ENCODE measurements around the gene PCYT1A. TPM values are rescaled to one million over a fixed set of nuclear protein-coding genes. Genes with fewer than 3 reads are reported as not detected.
"Not testable (repeated sequence)": the region's sequence is repeated elsewhere in the genome, so short reads cannot be mapped to it uniquely, and the experiment has no call there.

The PCYT1A gene
- polyA plus RNA-seq, 3 donors = 24.3 to 99.6 (median 31.6) TPM

- Histone ChIP-seq H3K4me2 (replicated peaks; ENCODE audit: extremely low read depth, low read length, poor library complexity, severe bottlenecking) (peak overlapping the region; percentile 72), H3K27me3 (ENCODE audit: control insufficient read depth in 2 of 2, insufficient read depth in 2 of 2, low read length in 2 of 2) (no peaks in the 10 kb centered on the region), H3K4me1 (ENCODE audit: control insufficient read depth in 1 of 2, insufficient read depth in 2 of 2, low read length in 2 of 2) (peaks cover 31 to 43% of the 10 kb centered on the region in 2 donors), H2AFZ (ENCODE audit: insufficient read depth, low read depth, low read length, poor library complexity, severe bottlenecking) (peak overlapping the region; percentile 56), H3K4me3 (replicated peaks in 1 of 3; ENCODE audit: low read depth in 2 of 3, low read length in 3 of 3) (peak overlapping the region in 2 of 3 experiments; percentile 20 to 75), H3K79me2 (ENCODE audit: insufficient read depth, low read length) (no peaks in the 10 kb centered on the region), H3K9me3 (replicated peaks in 1 of 2; ENCODE audit: control insufficient read depth in 1 of 2, insufficient read depth in 1 of 2, low read length in 2 of 2) (no peaks in the 10 kb centered on the region), H3K36me3 (replicated peaks in 1 of 2; ENCODE audit: control insufficient read depth in 1 of 2, insufficient read depth in 2 of 2, low read length in 2 of 2) (no peaks in the 10 kb centered on the region), H4K20me1 (ENCODE audit: insufficient read depth, low read length) (no peaks in the 10 kb centered on the region), H3K27ac (ENCODE audit: low read depth in 1 of 2, low read length in 2 of 2) (no peak overlapping the region), H3K9ac (ENCODE audit: insufficient read depth, low read length, poor library complexity, severe bottlenecking) (no peak overlapping the region)
- H3K4me3 Mint-ChIP-seq = peak overlapping the region; percentile 62 to 88
- H3K36me3 Mint-ChIP-seq = peaks cover 0 to 6% of the 10 kb centered on the region in 2 donors
- peaks cover 0 to 5% (median 0%) of the 10 kb centered on the region in 7 donors for H3K9me3 Mint-ChIP-seq
- H3K27ac Mint-ChIP-seq = peak overlapping the region in 3 of 7 donors; percentile 56 to 87 (median 75)
- H3K4me1 Mint-ChIP-seq = peaks cover 54% of the 10 kb centered on the region
- DNase-seq = no peak
- intact Hi-C loops (cut with micrococcal nuclease) = loop anchor here in 1 of 2 donors (10.0 kb wide), 1 partner anchor 302 kb away; the partner anchor contains the start of gene TNK2
- whole genome bisulfite sequencing (ENCODE audit: insufficient coverage) = 30% methylated on average over 24 of the region's 70 CpGs
- peaks cover 7 to 16% (median 15%) of the 10 kb centered on the region in 3 donors for H3K27me3 Mint-ChIP-seq (ENCODE audit: low read depth in 3 of 3)
- TF ChIP-seq CTCF (IDR thresholded peaks at IDR 0.05) = no peak
Measured at GRCh38 chr3:196207159-196207832, 80.2 kb downstream of the PCYT1A start.

GRCh38 chr3:196205442-196206205 lies 81.9 kb downstream of the PCYT1A start:
- H4K20me1 ChIP-seq (ENCODE audit: insufficient read depth, low read length); H3K36me3 ChIP-seq (replicated peaks in 1 of 2; ENCODE audit: control insufficient read depth in 1 of 2, insufficient read depth in 2 of 2, low read length in 2 of 2); H3K9me3 ChIP-seq (replicated peaks in 1 of 2; ENCODE audit: control insufficient read depth in 1 of 2, insufficient read depth in 1 of 2, low read length in 2 of 2); H3K27ac ChIP-seq (ENCODE audit: low read depth in 1 of 2, low read length in 2 of 2); H3K4me3 ChIP-seq (replicated peaks in 1 of 3; ENCODE audit: low read depth in 2 of 3, low read length in 3 of 3); H3K9me3 Mint-ChIP-seq; H3K4me2 ChIP-seq (replicated peaks; ENCODE audit: extremely low read depth, low read length, poor library complexity, severe bottlenecking); H3K27me3 ChIP-seq (ENCODE audit: control insufficient read depth in 2 of 2, insufficient read depth in 2 of 2, low read length in 2 of 2); H3K79me2 ChIP-seq (ENCODE audit: insufficient read depth, low read length); H3K4me3 Mint-ChIP-seq; H3K9ac ChIP-seq (ENCODE audit: insufficient read depth, low read length, poor library complexity, severe bottlenecking); DNase-seq; H3K36me3 Mint-ChIP-seq; H2AFZ ChIP-seq (ENCODE audit: insufficient read depth, low read depth, low read length, poor library complexity, severe bottlenecking): not testable (repeated sequence)
- intact Hi-C loops (cut with micrococcal nuclease) = loop anchor here in 1 of 2 donors (10.0 kb wide), 1 partner anchor 301 kb away; the partner anchor contains the start of gene TNK2
- WGBS (ENCODE audit: insufficient coverage) = 70% methylated on average over 6 of the region's 9 CpGs
- Mint-ChIP-seq H3K27me3 (ENCODE audit: low read depth in 3 of 3) (peaks cover 7 to 16% (median 12%) of the 10 kb centered on the region in 3 donors), H3K4me1 (peaks cover 58% of the 10 kb centered on the region), H3K27ac (peak overlapping the region in 2 of 7 donors; percentile 23 to 65)
- H3K4me1 ChIP-seq (ENCODE audit: control insufficient read depth in 1 of 2, insufficient read depth in 2 of 2, low read length in 2 of 2) = peaks cover 35 to 50% of the 10 kb centered on the region in 2 donors

All from CD14-positive monocyte (primary cell).